ENCODE measurements around the gene AKT1S1. TPM values are rescaled to one million over a fixed set of nuclear protein-coding genes. Genes with fewer than 3 reads are reported as not detected.
A peak's percentile ranks its signal among the peaks of the same experiment; 100 is the strongest.
"Not testable (repeated sequence)": the region's sequence is repeated elsewhere in the genome, so short reads cannot be mapped to it uniquely, and the experiment has no call there.

The AKT1S1 gene
- total RNA-seq: 10 to 100 TPM in 1 of 4 donors, 1 to 10 TPM in 3; 2.6 to 26.7 (median 5.9) TPM

- peaks cover 0 to 7% of the 10 kb centered on the region in 2 donors for H3K4me1 ChIP-seq
- H3K9me3 ChIP-seq: no peaks in the 10 kb centered on the region
Measured at GRCh38 chr19:49877020-49877878, at the start of gene AKT1S1, which contains the start of gene TBC1D17. AKT1S1 (minus strand) TSS chr19:49877355; CDS start chr19:49873295, 4,060 bp downstream. TBC1D17 (plus strand) TSS chr19:49877702; CDS start chr19:49877724, 22 bp downstream.

DNA sequence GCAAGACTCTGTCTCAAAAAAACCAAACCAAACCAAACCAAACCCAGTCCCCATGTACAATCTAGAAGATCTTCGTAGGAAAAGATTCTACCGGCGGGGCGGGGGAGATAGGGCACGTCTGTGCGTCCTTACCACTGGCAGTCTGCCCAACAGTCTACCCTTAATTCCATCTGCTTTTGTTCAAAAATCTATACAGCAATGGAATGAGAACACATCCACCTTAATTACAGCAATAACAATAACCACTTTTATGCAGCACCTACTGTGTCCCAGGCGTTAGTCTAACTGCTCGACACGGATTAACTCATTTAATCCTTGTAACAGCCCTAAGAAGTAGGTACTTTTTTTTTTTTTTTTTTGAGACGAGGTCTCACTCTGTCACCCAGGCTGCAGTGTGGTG, 49.4 kb upstream of the AKT1S1 start:
- H3K36me3 ChIP-seq: no peaks in the 10 kb centered on the region
- no peaks in the 10 kb centered on the region for H3K4me1 ChIP-seq

More at GRCh38 chr19:49877020-49877878, at the start of gene AKT1S1, which contains the start of gene TBC1D17:
- H3K4me3 ChIP-seq: peak within 1 kb of the TSS; percentile 65 to 100
- TF ChIP-seq POLR2A (IDR thresholded peaks at IDR 0.05): peak; percentile 90 to 92
- TF ChIP-seq, protein P1, sequence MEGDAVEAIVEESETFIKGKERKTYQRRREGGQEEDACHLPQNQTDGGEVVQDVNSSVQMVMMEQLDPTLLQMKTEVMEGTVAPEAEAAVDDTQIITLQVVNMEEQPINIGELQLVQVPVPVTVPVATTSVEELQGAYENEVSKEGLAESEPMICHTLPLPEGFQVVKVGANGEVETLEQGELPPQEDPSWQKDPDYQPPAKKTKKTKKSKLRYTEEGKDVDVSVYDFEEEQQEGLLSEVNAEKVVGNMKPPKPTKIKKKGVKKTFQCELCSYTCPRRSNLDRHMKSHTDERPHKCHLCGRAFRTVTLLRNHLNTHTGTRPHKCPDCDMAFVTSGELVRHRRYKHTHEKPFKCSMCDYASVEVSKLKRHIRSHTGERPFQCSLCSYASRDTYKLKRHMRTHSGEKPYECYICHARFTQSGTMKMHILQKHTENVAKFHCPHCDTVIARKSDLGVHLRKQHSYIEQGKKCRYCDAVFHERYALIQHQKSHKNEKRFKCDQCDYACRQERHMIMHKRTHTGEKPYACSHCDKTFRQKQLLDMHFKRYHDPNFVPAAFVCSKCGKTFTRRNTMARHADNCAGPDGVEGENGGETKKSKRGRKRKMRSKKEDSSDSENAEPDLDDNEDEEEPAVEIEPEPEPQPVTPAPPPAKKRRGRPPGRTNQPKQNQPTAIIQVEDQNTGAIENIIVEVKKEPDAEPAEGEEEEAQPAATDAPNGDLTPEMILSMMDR (IDR thresholded peaks at IDR 0.05): peak in 2 of 4 experiments; percentile 5 to 16
- intact Hi-C loops (cut with DNase I; ENCODE audit: low total_unique reads): no loop called here
- DNase-seq: peak; percentile 99 to 100
- no peaks in the 10 kb centered on the region for H3K27me3 ChIP-seq
- H3K36me3 ChIP-seq: no peaks in the 10 kb centered on the region
- H3K27ac ChIP-seq: peak within 1 kb of the TSS; percentile 96 to 100

GRCh38 chr19:49925486-49925885, 48.3 kb upstream of the AKT1S1 start:
- no peak for DNase-seq
- Histone ChIP-seq H3K27me3 (no peaks in the 10 kb centered on the region), H3K4me1 (no peaks in the 10 kb centered on the region), H3K36me3 (no peaks in the 10 kb centered on the region), H3K9me3 (no peaks in the 10 kb centered on the region), H3K4me3 (no peak overlapping the region), H3K27ac (no peak overlapping the region)
- TF ChIP-seq, protein P1 (IDR thresholded peaks at IDR 0.05): no peak
- TF ChIP-seq POLR2A (IDR thresholded peaks at IDR 0.05): no peak
- intact Hi-C loops (cut with DNase I; ENCODE audit: low total_unique reads): no loop called here

More for the DNA sequence above, 49.4 kb upstream of the AKT1S1 start:
- H3K9me3 ChIP-seq: no peaks in the 10 kb centered on the region
- no peak overlapping the region for H3K27ac ChIP-seq
- TF ChIP-seq POLR2A (IDR thresholded peaks at IDR 0.05): no peak
- TF ChIP-seq, protein P1 (IDR thresholded peaks at IDR 0.05): no peak
- H3K27me3 ChIP-seq: no peaks in the 10 kb centered on the region
- intact Hi-C loops (cut with DNase I; ENCODE audit: low total_unique reads): no loop called here
- no peak for DNase-seq
- H3K4me3 ChIP-seq: no peak overlapping the region

GRCh38 chr19:49924881-49925210, 47.7 kb upstream of the AKT1S1 start:
- DNase-seq; H3K27me3 ChIP-seq; H3K36me3 ChIP-seq; H3K4me3 ChIP-seq; H3K9me3 ChIP-seq; H3K27ac ChIP-seq; intact Hi-C loops (cut with DNase I; ENCODE audit: low total_unique reads); H3K4me1 ChIP-seq: not testable (repeated sequence)

DNA sequence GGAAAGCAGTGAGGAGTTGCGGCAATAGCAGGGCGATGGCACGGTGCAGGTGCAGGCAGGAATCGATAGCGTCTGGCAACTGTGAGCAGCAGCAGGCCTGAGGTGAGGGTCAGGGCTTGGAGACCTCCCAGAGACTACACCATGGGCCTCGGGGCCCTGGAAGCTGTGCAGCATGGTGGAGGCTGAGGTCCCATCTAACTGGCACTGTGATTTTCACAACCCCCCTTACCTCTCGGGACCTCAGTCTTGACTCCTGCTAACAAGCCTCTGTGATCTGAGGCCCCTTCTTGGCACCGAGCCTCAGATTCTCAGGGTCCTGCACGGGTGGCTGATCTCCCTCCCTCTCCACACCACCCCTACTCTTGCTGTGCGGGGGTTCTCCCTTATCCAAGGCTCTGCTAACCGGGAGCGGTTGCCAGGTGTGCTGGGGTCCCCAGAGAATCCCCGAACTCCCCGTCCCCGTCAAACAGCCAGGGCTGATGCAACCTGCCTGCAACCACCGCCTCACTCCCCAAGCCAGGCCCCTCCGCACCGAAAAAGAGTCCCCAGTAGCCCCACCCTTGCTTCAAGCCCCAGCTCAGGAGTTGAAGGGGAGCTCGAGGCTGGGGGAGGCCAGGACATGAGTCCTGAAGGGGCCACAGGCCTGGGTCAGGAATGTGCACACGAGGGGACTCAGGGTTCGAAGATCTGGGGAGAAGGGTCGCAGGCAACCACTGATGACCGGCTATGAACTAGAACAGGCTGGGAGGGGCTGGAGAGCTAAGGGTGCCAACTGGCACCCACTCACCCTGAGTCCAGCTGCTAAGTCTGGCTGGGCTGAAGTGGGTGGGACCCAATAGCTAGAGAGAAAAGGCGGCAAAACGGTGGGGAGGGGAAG, 47.1 kb upstream of the AKT1S1 start:
- Histone ChIP-seq H3K27me3 (no peaks in the 10 kb centered on the region), H3K4me1 (no peaks in the 10 kb centered on the region), H3K27ac (no peak overlapping the region), H3K36me3 (no peaks in the 10 kb centered on the region), H3K9me3 (no peaks in the 10 kb centered on the region), H3K4me3 (no peak overlapping the region)
- DNase-seq: no peak
- TF ChIP-seq, protein P1 (IDR thresholded peaks at IDR 0.05): no peak
- TF ChIP-seq POLR2A (IDR thresholded peaks at IDR 0.05): no peak
- intact Hi-C loops (cut with DNase I; ENCODE audit: low total_unique reads): no loop called here
